Activated gamma-delta T cell treated with Interleukin-2 at 50 U/mL for 16 hours (primary cell): ENCODE results near the gene MEN1.

ENCODE experiments used
- DNase-seq: peaks from one replicate; pipeline ENCODE4 v3.0.0-alpha.2; 2020

The MEN1 gene

DNA sequence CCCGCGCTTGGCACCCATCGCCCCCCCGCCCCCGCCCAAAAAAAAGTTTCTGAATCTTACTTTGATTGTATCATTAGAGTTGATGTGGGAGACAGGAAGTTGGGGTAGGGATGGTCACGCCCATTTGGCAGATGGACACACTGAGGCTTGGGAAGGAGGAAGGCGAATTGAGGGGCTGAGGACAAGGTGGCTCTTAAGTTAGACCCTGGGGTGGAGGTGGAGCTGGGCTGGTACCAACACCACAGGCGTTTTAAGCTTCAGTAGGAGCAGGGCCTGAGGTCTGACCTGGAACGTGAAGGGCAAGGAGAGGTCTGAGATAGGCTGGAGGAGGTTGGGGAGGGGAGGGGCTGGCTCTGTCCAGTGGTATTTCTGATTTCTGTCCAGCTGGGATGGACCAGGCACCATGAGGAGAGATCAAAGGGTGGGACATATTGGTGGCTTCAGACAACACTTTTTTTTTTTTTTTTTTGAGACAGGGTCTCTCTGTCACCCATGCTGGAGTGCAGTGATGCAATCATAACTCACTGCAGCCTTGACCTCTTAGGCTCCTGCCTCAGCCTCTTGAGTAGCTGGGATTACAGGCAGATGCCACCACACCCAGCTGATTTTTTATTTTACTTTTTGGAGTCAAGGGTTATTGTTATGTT is 34.9 kb upstream of the MEN1 start:
- DNase-seq, result no peak

DNA sequence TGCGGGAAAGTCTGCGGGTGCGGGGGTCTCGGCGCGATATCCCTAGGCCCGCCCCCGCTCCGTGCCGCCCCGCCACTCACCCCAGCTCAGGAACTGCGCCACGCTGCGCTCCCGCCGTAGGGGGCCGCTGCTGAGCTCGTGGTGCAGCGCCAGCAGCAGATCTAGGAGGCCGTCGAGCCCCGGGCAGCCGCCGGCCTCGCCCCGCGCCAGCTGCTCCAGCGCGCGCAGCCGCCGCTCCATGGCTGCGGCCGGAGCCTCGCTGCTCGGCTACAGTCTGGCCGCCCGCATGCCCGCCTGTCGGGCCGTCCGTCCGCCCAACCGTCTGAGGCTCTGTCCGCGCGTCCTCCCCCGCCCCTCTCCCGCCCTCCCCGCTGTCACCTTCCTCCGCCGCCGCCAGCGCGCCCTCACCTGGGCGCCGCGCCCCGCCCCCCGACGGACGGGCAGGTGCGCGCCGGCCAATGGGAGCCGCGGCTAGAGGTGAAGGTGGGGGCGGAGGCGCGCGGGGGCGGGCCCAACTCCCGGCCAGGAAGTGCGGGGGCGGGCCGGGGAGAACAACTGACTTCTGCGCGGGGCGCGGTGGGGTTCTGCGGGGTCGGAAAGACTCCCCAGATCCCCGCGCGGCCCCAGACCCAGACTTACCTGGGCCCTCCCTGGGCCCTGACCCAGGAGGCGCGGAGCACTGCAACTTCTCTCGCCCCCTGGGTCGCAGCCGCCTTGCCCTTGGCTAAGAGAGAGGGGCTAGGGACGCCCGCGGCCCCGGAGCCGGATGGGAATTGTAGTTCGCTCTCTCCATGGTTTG is 34.2 kb upstream of the MEN1 start, which contains the start of gene CDC42BPG:
Gene CDC42BPG, minus strand, starts transcription at position 324 of the 799 bp plus-strand sequence. Its CDS starts 84 bp downstream, at position 240.
- peak; percentile 73 for DNase-seq

DNA sequence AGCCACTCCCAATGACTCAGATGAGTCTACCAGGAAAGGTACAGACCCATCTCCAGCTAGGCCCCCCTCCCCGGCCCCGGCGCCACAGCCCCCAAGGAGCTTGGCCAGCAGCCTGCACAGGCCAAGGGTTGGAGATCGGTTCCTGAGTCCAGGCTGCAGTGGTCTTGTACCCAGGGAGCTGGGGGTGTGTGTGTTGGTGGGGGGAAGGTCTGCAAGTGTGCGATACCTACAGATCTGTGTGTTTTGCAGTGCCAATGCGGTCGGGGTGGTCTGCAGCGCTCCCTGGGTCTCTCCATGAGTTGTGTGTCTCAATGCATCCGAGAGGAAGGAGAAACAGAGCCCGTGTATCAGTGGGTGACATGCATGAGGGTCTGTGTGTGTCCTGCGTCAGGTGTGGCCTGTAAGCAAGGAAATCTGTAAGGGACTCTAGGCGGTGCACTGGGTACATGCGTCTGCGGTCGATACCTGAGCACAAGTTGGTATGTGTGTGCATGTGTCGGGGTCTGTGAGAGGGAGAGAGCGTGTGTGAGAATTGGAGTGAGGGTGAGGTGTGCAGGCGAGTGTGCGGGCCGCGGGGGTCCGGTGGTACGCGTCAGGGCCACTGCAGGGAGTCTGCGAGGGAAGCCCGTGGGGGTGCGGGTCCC is 33.5 kb upstream of the MEN1 start:
- no peak for DNase-seq

DNA sequence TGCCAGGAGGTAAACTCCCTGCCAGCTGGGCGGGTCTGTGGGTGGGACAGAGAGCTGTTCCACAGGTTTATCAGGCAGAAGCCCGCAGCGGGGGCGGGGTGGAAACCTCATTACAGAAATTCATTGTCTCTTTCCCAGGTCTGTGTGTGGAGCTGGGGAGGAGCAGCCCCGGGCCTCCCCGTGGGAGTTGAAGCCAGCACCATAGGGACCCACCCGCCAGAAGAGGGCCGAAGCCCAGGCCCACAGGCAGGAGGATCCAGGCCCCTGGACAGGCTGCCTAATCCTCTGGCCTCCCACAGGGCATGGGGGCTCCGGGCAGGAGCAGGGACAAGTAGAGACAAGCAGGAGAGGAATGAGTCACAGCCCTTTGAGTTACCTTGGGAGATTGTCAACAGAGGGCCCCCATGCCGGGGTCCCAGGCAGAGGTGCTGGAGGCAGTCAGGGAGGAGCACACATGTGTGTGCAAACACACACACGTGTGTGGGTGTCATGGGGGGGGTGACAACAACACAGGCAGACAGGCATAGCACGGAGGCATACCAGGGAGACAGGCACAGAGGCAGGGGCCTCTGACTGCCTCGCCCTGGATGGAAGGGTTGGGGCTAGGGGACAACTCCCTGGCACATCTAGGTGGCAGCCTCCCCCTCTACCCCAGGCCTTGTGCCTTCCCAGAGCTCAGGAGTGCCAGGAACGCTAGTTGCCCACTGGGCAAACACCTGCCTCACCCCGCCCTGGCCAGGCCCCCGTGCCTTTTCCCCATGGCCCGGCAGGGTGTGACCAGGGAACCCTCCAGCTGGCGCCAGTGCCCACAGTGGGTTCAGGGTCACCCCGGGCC is 32.7 kb upstream of the MEN1 start:
- no peak for DNase-seq

DNA sequence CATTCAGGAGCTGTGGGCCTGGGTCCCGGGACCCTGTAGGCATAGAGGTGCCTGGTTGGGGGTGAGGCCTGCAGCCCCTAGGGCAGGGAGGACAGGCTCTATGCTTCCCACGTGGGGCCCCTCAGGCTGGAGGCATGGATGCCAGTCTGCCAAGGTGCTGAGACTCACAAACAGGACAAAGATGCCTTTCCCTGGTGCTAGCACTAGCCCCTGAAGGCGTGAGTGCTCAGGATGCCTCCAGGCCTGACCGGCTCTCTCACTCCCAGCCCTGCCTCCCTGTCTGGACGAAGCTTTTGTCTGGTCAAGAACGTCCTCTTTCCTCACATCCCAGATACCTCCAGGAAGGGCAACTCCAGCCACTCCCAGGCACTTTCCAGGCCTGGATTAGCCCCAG is 32.0 kb upstream of the MEN1 start:
- no peak for DNase-seq

DNA sequence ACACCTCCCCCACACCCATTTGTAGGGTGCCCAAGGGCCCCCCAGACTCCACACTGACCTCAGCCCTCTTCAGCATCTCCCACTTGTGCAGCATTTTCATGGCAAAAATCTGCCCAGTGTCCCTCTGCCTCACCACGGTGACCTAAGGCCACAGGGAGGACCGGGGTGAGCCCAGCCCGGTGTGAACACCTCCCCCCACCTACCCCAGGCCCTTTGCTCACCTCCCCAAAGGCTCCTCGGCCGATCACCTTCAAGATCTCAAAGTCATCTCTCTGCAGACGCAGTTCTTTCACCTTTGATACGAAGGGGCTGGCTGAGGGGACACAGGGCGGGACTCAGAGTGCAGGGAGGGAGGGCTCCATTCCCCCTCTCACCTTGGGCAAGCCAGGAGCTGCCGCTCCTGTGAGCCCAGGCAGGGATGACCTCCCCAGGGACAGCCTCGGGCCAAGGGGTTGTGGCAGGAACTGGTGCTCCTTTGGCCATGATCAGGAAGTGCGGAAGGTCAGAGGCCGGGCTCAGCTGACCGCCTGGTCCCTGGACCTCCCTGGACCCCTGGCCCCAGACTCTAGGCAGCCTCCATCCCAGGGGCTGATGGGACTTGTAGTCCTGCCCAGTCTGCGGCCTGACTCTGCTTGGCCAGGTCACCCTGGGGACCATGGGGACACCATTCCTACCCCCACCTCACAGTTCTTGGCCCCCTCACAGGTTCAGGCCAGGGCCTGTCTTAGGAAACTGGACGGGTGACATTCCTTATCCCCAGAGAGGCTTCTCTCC is 31.4 kb upstream of the MEN1 start:
- DNase-seq, result no peak

DNA sequence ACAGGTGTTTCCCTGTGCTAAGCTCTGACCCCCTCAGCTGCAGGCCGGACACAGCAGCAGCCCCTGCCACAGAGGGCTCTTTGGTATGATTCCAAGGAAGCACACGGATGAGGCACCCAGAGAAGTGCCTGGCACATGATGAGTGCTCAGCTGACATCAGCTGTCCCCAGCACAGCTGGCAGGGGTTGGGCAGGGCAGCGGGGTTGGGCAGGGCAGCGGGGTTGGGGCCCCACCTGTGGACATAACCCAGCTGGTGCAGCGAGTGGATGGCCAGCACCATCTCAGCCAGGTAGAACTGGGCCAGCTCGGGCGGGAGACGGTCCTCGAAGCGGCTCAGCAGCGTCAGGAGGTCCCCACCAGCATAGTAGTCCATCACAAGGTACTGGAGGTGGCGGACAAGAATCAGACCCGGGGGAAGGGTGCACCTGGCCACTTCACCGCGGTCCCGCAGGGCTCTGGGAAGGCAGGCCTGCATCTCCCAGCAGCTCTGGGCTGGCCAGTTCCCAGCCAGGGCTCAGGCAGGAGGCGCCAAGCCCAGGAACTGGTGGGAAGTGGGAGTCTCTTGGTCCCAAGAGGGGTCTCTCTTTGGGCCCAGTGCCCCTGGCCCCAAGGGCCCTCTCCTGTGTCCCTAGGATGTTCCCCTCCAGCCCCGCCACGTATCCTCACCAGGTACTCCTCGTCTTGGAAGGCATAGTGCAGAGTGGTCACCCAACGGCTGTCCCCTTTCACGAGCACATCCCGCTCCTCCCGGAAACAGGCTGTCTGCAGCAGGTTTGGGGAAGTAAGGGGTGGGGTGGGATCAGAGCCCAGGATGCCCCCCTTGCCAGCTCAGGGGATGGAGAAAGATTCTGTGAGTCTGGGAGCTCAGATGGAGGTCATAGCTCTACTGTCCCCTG is 29.8 kb upstream of the MEN1 start:
- DNase-seq, result no peak

DNA sequence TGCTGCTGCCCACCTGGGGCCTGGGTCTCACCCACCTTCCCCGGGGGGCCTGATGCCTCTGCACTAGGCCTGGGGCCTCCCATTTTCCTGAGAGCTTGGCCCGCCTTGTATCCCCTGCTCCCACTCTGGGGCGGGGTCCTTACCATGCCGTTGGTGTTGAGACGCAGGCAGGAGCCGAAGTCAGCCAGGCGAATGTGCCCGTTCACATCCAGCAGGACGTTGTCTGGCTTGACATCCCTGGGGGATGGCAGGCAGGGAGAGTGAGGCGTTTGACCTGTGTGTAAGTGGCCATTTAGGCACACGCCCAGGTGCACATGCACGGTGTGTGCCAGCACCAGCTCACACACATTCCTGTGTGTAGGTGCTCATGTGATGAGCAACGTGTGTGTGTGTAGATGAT is 29.0 kb upstream of the MEN1 start:
- no peak for DNase-seq

DNA sequence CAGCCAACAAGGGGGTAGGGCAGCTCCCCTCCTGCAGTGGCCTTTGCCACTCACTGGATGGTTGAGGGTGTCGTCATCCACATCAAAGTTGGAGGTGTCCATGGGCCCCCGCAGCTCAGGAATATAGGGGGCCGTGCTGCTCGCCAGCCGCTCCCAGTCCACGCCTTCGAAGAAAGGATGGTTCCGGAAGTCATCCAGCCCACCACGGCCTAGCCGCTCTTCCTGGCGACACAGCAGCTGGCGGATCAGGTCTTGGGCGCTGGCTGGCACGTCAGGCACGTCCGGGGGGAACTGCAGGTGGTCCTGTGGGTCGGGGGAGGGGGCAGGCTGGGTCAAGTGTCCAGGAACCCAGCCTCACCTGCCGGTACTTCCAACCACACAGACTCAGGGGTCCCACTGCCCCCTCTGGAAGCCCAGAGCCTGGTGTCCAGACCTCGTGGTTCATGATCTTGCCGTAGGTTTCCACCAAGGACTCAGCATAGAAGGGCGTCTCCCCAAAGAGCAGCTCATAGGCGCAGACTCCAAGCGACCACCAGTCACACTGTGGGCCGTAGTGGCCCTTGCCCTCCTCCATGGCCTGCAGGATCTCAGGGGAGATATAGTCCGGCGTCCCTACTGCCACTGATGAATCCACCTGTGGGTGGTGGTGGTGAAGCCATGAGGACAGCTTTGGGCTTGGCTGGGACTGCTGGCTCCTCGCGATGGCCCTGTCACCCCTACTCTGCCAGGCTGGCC is 28.4 kb upstream of the MEN1 start:
- no peak for DNase-seq

DNA sequence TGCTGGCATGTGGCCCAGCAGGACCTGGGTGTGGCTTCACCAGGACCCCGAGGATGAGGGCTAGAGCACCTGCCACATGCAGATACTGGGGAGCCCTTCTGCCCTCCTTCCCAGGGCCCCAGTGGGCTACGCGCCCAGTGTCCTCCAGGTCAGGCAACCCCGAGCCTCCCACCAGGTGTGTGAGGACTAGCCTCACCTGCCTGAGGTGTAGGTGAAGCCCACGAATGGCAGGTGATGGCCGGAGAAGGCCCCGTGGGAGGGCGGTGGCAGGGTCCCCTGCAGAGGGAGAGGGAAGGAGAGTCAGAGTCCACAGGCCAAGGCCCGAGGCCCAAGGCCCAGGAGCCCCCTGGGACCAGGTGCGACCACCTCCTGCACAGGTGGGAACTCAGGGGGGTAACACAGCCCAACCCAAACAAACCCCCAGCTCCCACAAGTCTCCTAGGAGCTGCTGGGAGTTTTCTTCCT is 27.6 kb upstream of the MEN1 start:
- DNase-seq, result no peak

DNA sequence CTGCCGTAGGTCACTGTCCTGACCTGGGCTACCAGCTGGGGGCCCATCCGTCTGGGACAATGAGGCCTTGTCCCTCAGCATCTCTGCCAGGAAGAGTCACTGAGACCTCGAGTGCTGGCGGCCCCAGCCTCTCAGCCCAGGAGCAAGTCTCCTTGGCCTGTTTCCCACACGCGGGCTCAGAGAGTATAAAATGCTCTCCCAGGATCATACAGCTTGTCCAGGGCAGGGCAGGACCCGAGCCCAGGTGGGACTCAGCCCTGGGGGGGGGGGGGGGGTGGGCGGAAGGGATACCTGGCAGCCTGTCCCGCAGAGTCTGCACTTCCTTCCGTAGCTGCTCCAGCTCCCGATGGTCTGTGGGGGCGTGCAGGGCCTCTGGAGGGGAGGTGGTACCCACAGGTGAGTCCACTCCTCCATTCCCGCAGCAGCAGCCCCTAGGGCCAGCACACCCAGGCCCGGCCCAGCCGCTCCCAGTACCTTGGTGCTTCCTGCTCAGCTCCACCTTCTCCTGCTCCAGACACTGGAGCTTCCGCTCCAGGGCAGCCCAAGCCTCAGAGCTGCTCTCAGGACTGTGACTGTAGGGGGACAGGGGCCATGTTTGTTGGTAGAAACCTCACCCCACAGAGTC is 26.2 kb upstream of the MEN1 start:
- no peak for DNase-seq

DNA sequence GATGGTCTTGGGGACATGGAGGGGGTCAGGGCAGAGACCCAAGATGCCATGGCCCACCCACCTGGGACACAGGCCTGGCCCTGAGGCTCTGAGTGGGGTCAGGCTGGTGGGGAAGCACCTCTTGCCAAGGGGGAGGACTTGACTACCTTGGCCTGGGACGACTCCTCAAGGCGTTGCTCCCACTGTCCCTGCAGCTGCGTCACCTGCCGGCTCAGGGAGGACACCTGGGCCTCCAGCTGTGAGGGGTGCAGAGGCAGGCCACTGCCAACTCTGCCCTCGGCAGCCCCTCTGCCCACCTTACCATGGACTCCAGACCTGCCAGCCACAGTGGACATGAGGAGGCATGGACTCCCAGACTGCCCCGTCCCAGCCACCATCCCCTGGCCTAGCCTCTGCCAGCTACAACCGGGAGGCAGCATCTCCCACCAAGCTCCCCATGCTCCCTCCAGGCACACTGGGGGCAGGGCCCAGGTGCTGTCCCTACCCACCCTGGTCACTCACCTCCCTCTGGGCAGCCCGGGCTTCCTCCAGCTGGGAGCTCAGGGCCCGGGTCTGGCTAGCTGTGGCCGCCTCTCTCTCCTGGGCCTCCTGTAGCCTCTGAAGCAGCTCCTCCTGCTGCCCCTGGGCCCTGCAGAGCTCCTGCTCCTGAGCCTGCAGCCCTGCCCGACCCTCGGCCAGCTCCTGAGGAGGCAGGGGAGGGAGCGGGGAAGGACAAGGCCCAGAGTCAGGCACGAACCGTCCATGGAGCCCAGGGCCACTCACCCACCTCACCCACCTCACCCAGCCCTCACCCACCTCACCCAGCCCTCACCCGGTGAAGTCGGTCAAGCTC is 25.5 kb upstream of the MEN1 start:
- DNase-seq, result no peak

DNA sequence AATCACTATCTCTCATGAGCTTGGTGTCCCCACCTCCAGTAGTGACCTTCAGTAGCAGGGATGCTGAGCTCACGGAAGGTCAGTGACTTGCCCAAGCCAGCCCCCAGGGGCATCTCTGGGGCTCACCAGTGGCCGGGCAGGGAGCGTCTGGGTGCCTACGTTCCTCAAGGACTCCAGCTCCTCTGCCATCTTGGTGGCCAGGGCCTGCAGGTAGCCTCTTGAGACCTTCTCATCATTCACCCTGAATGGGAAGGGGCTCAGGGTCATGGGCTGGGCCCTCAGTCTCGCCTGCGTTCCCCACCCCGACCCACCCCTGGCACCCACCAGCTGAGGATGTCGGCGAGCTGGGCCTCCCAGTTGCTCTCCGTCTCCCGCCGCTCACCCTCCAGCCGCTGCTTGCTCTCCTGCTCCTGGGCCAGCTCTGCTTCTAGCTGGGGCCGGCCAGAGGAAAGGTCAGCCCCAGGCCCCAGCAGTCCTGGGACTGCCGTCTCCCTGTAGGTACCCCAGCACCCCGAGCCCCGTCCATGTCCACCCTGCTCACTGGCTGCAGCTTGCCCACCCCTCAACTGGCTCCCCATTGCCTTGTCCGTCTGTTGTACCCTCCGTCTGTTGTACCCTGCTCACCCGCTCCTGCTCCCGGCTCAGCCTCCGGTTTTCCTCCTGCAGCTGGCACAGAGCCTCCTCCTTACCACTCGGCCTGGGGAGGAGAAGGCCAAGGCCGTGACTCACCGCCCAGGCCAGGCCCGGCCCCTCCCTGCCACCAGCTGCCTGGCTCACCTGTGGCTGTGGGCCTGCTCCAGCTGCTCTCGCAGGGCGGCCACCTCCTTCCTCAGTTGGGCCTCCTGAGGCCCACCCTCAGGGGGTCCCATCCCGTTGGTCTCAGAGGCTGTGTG is 24.6 kb upstream of the MEN1 start:
- no peak for DNase-seq

DNA sequence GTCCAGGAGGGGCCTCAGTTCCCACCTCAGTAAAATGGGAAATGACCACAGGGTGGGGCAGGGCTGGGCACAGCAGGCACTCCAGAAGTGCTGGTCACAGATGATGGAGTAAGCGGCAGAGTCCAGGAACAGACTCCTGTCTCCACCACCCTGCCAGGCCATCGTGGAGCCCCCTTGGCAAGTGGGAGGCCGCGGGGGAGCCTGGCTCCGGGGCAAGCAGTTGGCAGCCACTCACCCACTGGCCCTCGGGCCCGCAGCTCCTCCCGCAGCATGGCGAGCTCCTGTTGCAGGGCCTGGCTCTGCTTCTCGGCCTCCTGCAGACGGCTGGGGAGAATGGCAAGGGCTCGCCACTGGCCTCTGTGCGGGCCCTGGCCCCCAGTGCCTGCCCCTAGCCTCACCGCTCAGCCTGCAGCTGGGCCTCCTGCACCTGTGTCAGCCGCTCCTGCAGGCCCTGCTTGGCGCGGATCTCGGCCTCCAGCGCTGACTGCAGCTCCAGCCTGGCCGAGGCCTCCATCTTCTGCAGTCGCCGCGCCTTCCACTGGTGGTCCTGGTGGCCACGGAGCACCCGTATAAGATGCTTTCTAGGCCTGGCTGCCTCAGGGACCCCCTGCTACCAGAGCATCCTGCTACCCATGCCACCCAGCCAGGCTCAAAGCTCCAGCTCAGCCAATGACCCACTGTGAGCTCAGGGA is 23.8 kb upstream of the MEN1 start:
- no peak for DNase-seq

DNA sequence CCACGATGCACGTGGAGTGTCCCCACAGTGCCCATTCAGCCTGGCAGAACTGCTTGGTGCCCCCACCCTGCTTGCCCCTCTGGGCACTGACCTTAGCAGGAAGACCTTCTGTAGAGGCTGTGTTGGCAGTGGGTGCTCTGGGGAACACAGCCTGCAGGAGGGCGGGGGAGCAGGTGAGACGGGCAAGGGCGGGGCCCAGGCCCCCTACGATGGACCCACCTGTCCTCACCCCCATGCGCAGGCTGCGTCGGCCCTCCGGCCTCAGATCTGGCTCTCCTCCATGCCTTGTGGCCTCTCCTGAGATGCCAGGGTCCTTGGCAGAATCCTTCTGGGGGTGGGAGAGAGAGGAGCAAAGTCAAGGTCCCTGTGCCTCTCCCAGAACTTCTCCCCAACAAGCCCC is 23.2 kb upstream of the MEN1 start:
- no peak for DNase-seq

DNA sequence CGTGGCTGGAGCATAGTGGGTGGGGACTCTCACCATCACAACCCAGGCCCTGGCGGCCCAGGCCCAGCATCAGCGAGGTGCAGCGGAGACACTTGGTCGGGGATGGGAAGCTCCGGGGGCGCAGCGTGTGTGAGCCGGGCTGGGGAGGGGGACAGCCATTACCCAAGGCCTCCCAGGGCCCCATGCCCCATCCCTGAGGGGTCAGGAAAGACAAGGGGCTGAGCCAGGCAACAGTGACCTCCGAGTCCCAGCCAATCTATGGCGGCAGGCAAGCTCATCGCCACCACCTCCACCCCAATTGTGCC is 22.8 kb upstream of the MEN1 start:
- DNase-seq, result no peak

DNA sequence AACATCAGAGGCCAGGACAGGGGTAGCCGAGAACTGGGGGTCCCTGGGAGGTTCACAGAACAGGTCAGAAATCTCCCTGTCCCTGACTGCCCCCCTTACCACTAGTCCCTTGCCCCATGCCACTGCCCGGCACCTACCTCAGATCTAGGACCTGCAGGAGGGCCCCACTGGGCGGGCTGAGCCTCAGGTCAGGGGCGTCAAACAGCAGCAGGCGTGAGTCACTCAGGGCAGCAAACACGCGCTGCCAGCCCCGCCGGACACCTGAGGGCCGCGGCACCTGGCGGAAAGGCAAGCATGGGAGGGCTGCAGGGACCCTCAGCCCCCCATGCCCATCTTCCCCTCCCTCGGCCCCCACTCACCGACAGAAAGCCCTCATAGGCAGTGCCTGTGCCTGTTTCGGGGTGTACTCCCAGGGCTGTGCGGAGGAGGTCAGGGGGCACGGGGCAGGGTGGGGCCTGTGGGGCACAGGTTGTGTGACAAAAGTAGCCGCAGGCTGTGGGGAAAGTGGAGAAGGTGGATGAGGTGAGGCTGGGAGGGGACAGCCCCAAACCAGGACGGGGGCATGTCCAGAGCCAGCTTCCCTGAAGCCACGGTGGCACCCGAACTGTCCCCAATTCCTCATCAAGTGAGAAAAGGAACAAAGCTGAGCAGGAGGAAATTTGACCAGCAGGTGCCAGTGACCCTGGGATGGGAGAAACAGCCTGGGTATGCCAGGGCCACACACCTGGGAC is 22.3 kb upstream of the MEN1 start:
- no peak for DNase-seq
